Glutamatergic neuron (in vitro differentiated cells): Measurements from ENCODE around the gene SERPINB13. TPM values are rescaled to one million over a fixed set of nuclear protein-coding genes. Genes with fewer than 3 reads are reported as not detected.
A peak's percentile ranks its signal among the peaks of the same experiment; 100 is the strongest.

ENCODE experiments used
- DNase-seq: peaks from one replicate; pipeline ENCODE4 v3.0.0; 2022
- H3K27ac Mint-ChIP-seq: one replicate; pipeline ENCODE4 v1.8.0; 2020; ENCODE audit warnings: mild to moderate bottlenecking, mixed read lengths, inconsistent platforms; ENCODE audit not compliant: unreplicated experiment
- H3K27me3 Mint-ChIP-seq: one replicate; pipeline ENCODE4 v1.8.0; 2020; ENCODE audit warnings: mild to moderate bottlenecking, moderate library complexity, mixed read lengths, inconsistent platforms; ENCODE audit not compliant: unreplicated experiment
- H3K36me3 Mint-ChIP-seq: one replicate; pipeline ENCODE4 v1.8.0; 2020; ENCODE audit warnings: mild to moderate bottlenecking, mixed read lengths, inconsistent platforms; ENCODE audit not compliant: unreplicated experiment
- H3K4me1 Mint-ChIP-seq: one replicate; pipeline ENCODE4 v1.8.0; 2020; ENCODE audit warnings: mild to moderate bottlenecking, low read depth, mixed read lengths, inconsistent platforms; ENCODE audit not compliant: unreplicated experiment
- H3K4me3 Mint-ChIP-seq: one replicate; pipeline ENCODE4 v1.8.0; 2020; ENCODE audit warnings: mild to moderate bottlenecking, mixed read lengths, inconsistent platforms; ENCODE audit not compliant: unreplicated experiment
- H3K9me3 Mint-ChIP-seq: one replicate; pipeline ENCODE4 v1.8.0; 2020; ENCODE audit warnings: mild to moderate bottlenecking, moderate library complexity, mixed read lengths, inconsistent platforms; ENCODE audit not compliant: unreplicated experiment
- total RNA-seq: library from RNA; stranded (reverse); fragmentation: NEBNext Ultra II Directional; extraction: Animal tissue kit (Norgen Biotek cat#: 25700); gene quantifications from one replicate; pipeline ENCODE4 v1.2.1, GENCODE V29; 2021; ENCODE audit not compliant: unreplicated experiment
- TF ChIP-seq, protein P1 (sequence below): fragments of 200-600 bp; sonication (generic); IDR thresholded peaks from one replicate; pipeline ENCODE4 v1.5.0; 2021; ENCODE audit not compliant: partially characterized antibody, unreplicated experiment

Gene SERPINB13
- total RNA-seq, 1 donor from 2014 or later = not detected

DNA sequence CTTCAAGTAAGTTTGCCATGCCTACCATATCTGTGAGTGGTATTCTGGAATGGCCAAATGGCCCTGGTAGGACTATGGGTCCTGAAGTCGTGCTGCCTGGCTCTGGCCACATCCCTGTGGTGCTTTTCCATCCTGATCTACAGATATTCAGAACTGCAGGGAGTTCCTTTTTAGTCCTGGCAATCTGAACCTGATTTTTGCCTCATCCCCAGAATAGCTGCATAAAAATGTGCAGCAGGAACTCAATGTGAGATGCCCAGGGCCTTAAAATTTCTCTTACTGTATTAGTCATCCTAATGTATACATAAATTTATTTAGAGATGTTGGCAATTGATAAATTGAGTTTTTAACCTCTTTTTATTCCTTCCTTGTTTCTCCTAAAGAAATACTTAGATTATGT lies 5.3 kb downstream of the SERPINB13 start:
- no peak for DNase-seq
- no peaks in the 10 kb centered on the region for H3K4me1 Mint-ChIP-seq
- no peak overlapping the region for H3K4me3 Mint-ChIP-seq

DNA sequence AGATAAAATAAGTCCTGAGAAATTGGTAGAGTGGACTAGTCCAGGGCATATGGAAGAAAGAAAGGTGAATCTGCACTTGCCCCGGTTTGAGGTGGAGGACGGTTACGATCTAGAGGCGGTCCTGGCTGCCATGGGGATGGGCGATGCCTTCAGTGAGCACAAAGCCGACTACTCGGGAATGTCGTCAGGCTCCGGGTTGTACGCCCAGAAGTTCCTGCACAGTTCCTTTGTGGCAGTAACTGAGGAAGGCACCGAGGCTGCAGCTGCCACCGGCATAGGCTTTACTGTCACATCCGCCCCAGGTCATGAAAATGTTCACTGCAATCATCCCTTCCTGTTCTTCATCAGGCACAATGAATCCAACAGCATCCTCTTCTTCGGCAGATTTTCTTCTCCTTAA lies 9.8 kb downstream of the SERPINB13 start:
- H3K36me3 Mint-ChIP-seq = no peaks in the 10 kb centered on the region

More for the DNA sequence above, 5.3 kb downstream of the SERPINB13 start:
- Mint-ChIP-seq H3K27ac (no peak overlapping the region), H3K36me3 (no peaks in the 10 kb centered on the region), H3K9me3 (peaks cover 1% of the 10 kb centered on the region), H3K27me3 (no peaks in the 10 kb centered on the region)
- TF ChIP-seq, protein P1, sequence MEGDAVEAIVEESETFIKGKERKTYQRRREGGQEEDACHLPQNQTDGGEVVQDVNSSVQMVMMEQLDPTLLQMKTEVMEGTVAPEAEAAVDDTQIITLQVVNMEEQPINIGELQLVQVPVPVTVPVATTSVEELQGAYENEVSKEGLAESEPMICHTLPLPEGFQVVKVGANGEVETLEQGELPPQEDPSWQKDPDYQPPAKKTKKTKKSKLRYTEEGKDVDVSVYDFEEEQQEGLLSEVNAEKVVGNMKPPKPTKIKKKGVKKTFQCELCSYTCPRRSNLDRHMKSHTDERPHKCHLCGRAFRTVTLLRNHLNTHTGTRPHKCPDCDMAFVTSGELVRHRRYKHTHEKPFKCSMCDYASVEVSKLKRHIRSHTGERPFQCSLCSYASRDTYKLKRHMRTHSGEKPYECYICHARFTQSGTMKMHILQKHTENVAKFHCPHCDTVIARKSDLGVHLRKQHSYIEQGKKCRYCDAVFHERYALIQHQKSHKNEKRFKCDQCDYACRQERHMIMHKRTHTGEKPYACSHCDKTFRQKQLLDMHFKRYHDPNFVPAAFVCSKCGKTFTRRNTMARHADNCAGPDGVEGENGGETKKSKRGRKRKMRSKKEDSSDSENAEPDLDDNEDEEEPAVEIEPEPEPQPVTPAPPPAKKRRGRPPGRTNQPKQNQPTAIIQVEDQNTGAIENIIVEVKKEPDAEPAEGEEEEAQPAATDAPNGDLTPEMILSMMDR = no peak

GRCh38 chr18:63603355-63603754 lies 16.2 kb downstream of the SERPINB13 start:
- no peak overlapping the region for H3K4me3 Mint-ChIP-seq
- TF ChIP-seq, protein P1 = no peak

More for the DNA sequence above, 9.8 kb downstream of the SERPINB13 start:
- Mint-ChIP-seq H3K4me3 (no peak overlapping the region), H3K9me3 (no peaks in the 10 kb centered on the region), H3K27ac (no peak overlapping the region), H3K27me3 (no peaks in the 10 kb centered on the region), H3K4me1 (no peaks in the 10 kb centered on the region)
- TF ChIP-seq, protein P1 = no peak
- DNase-seq = no peak

DNA sequence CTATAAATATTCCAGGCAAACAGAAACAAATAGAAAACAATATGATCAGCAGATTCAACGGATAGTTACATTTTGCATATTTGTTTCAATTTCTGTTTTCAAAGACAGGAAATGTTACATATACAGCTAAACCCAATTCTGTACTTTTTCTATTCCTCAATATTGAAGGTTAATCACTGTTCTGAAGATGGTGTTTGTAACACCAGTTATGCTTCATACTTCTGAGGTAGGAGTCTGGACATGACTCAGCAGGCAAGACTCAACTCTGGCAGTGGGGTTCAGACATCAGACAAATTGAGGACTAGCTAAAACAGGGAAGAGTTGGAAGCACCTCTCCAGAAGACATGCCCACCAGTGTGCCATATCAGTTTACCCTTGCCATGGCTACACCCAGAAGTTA lies 16.6 kb downstream of the SERPINB13 start:
- H3K27ac Mint-ChIP-seq = no peak overlapping the region
- no peaks in the 10 kb centered on the region for H3K36me3 Mint-ChIP-seq
- H3K27me3 Mint-ChIP-seq = no peaks in the 10 kb centered on the region
- H3K4me3 Mint-ChIP-seq = no peak overlapping the region
- TF ChIP-seq, protein P1 = no peak
- no peak for DNase-seq
- no peaks in the 10 kb centered on the region for H3K4me1 Mint-ChIP-seq
- no peaks in the 10 kb centered on the region for H3K9me3 Mint-ChIP-seq

More at GRCh38 chr18:63603355-63603754, 16.2 kb downstream of the SERPINB13 start:
- peak overlapping the region; percentile 52 for H3K27ac Mint-ChIP-seq
- no peaks in the 10 kb centered on the region for H3K9me3 Mint-ChIP-seq
- no peaks in the 10 kb centered on the region for H3K4me1 Mint-ChIP-seq
- H3K36me3 Mint-ChIP-seq = no peaks in the 10 kb centered on the region
- DNase-seq = no peak
- H3K27me3 Mint-ChIP-seq = no peaks in the 10 kb centered on the region

DNA sequence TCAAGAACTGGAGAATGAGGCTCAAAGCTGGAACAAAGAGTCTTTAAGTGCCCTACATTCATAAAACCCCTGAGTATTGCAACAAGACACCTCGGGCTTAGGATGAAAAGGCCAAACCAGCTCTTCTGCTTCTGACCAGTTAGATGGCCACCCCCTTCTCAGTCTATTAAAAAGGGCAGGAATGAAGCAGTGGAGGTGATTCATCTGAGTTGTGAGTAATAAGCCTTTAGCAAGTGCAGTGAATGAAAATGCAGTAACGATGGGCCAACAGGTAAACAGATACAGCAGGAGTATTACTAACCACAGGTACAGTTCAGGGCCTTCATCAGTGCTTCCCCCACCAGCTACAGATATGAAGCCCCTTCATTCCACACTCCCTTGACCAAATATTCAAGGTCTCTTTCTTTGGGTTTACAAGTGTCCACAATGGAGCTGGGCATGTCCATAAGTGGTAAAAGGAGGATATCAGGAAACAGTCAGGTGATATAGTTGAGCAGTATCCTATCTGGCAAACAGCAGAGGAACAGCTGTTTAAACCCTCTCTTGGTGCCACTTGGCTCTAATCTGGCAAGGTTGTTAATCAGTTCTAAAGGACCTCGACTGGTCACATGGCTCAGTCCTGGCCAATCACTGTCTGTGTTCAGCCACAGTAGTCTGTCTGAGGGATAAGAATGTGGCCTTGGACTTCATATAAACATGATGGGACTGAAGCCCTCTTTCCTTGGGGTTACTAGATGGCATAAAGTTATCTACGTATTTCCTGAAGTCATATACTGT lies 17.8 kb downstream of the SERPINB13 start:
- H3K9me3 Mint-ChIP-seq = no peaks in the 10 kb centered on the region
- no peaks in the 10 kb centered on the region for H3K27me3 Mint-ChIP-seq
- H3K4me3 Mint-ChIP-seq = no peak overlapping the region
- H3K4me1 Mint-ChIP-seq = no peaks in the 10 kb centered on the region
- no peak for DNase-seq
- H3K27ac Mint-ChIP-seq = no peak overlapping the region
- TF ChIP-seq, protein P1 = no peak
- H3K36me3 Mint-ChIP-seq = no peaks in the 10 kb centered on the region
